ENCODE results near the gene KRT34.

- TF ChIP-seq POLR2A (IDR thresholded peaks at IDR 0.05) (no peak), CTCF (IDR thresholded peaks at IDR 0.05) (no peak)
Measured at GRCh38 chr17:41413353-41413957, 31.3 kb upstream of the KRT34 start.
